ENCODE measurements around the gene GPSM1. TPM values are rescaled to one million over a fixed set of nuclear protein-coding genes. Genes with fewer than 3 reads are reported as not detected.
A peak's percentile ranks its signal among the peaks of the same experiment; 100 is the strongest.

GPSM1 gene
- total and polyA plus RNA-seq, 9 of the 15 experiments (the other 6 are each of a cell fraction or from before 2014, with no cell fraction given), result 0.04 to 14.2 (median 3.1) TPM

GRCh38 chr9:136363106-136363948 is 36.0 kb downstream of the GPSM1 start, which contains the start of gene DNLZ (continued):
- peak in 1 of 2 experiments; percentile 19; a peak in 2 of 4 replicates for TF ChIP-seq FOXA3 (CRISPR knock-in tag; conservative IDR thresholded peaks at IDR 0.05 in 1 of 2, IDR thresholded peaks at IDR 0.05 in 1 of 2)
- peak; percentile 75 to 94; a peak in 2 of 4 replicates for TF ChIP-seq SIN3A (IDR thresholded peaks at IDR 0.05; ENCODE audit: borderline replicate concordance in 2 of 2, control insufficient read depth in 1 of 2, low read depth in 2 of 2, low read length in 2 of 2)
- no peak for TF ChIP-seq EHMT2 (IDR thresholded peaks at IDR 0.05)
- TF ChIP-seq FOXK2 (conservative IDR thresholded peaks at IDR 0.05 in 1 of 2, IDR thresholded peaks at IDR 0.05 in 1 of 2; ENCODE audit: low read depth in 2 of 2), result no peak
- TF ChIP-seq KDM2B (CRISPR knock-in tag; IDR thresholded peaks at IDR 0.05), result peak; percentile 72; the same call in 1 of the 2 replicates
- TF ChIP-seq ARNT (IDR thresholded peaks at IDR 0.05), result no peak
- no peak for TF ChIP-seq PPARD (CRISPR knock-in tag; IDR thresholded peaks at IDR 0.05)
- TF ChIP-seq ZNF253 (CRISPR knock-in tag; conservative IDR thresholded peaks at IDR 0.05), result no peak
- TF ChIP-seq U2AF2 (optimal IDR thresholded peaks at IDR 0.05; ENCODE audit: low read depth, low read length), result no peak
- no peak for TF ChIP-seq CBFA2T2 (conservative IDR thresholded peaks at IDR 0.05)
- TF ChIP-seq, protein P1, sequence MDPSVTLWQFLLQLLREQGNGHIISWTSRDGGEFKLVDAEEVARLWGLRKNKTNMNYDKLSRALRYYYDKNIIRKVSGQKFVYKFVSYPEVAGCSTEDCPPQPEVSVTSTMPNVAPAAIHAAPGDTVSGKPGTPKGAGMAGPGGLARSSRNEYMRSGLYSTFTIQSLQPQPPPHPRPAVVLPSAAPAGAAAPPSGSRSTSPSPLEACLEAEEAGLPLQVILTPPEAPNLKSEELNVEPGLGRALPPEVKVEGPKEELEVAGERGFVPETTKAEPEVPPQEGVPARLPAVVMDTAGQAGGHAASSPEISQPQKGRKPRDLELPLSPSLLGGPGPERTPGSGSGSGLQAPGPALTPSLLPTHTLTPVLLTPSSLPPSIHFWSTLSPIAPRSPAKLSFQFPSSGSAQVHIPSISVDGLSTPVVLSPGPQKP (CRISPR knock-in tag; IDR thresholded peaks at IDR 0.05), result no peak
- no peak for TF ChIP-seq NFXL1 (CRISPR knock-in tag; IDR thresholded peaks at IDR 0.05)
- no peak for TF ChIP-seq ZNF347 (CRISPR knock-in tag; IDR thresholded peaks at IDR 0.05; ENCODE audit: low read depth)
- peak; percentile 94 for TF ChIP-seq HMGXB4 (CRISPR knock-in tag; IDR thresholded peaks at IDR 0.05)
- peak; percentile 72 for TF ChIP-seq PRPF4 (IDR thresholded peaks at IDR 0.05; ENCODE audit: insufficient read depth, low read depth, low read length, poor library complexity, severe bottlenecking)
- peak; percentile 86; the same call in 1 of the 2 replicates for TF ChIP-seq KLF1 (tag; IDR thresholded peaks at IDR 0.05)
- TF ChIP-seq ZNF445 (CRISPR knock-in tag; IDR thresholded peaks at IDR 0.05; ENCODE audit: low read depth), result no peak
- no peak for TF ChIP-seq ZBTB2 (IDR thresholded peaks at IDR 0.05)
- TF ChIP-seq ILK (tag; IDR thresholded peaks at IDR 0.05; ENCODE audit: borderline replicate concordance, low read depth), result no peak
- TF ChIP-seq NR3C1 (CRISPR knock-in tag; IDR thresholded peaks at IDR 0.05), result peak; percentile 82
- TF ChIP-seq PHB2 (IDR thresholded peaks at IDR 0.05; ENCODE audit: low read depth), result no peak
- TF ChIP-seq CBFA2T3 (IDR thresholded peaks at IDR 0.05), result no peak
- TF ChIP-seq ESRRB (CRISPR knock-in tag; IDR thresholded peaks at IDR 0.05; ENCODE audit: borderline replicate concordance), result no peak
- no peak for TF ChIP-seq ZC3H8 (IDR thresholded peaks at IDR 0.05)
- no peak for TF ChIP-seq NFRKB (IDR thresholded peaks at IDR 0.05; ENCODE audit: low read depth)
- TF ChIP-seq LCOR (CRISPR knock-in tag; IDR thresholded peaks at IDR 0.05), result peak; percentile 72; the same call in 1 of the 2 replicates

Data from K562 (cell line).